NB4 (cell line): ENCODE results near the gene DUOXA2.

Experiments used
- DNase-seq: peaks from one replicate; pipeline ENCODE4 v3.0.0; 2010; ENCODE audit warnings: low read depth
- H3K4me3 ChIP-seq: one replicate; pipeline ENCODE4 v1.5.1; 2011; ENCODE audit warnings: mild to moderate bottlenecking, low read depth, low read length, moderate library complexity
- CTCF ChIP-seq: IDR thresholded peaks from one replicate; pipeline ENCODE4 v1.5.1; 2012; ENCODE audit warnings: low read depth, low read length
- MAX ChIP-seq: IDR thresholded peaks from 2 replicates; pipeline ENCODE4 v1.6.1; 2011; ENCODE audit warnings: low read depth, low read length
- MYC ChIP-seq: IDR thresholded peaks from 2 replicates; pipeline ENCODE4 v1.6.1; 2011; ENCODE audit warnings: low read depth, low read length
- POLR2A ChIP-seq: IDR thresholded peaks from 2 replicates; pipeline ENCODE4 v1.6.1; 2011; ENCODE audit warnings: mild to moderate bottlenecking; ENCODE audit not compliant: insufficient read length; ENCODE audit errors: extremely low read depth

DUOXA2 gene

GRCh38 chr15:45091576-45091975 is 22.6 kb upstream of the DUOXA2 start:
- H3K4me3 ChIP-seq, result no peak overlapping the region
- TF ChIP-seq CTCF, result no peak
- TF ChIP-seq MYC, result no peak
- no peak for TF ChIP-seq MAX
- no peak for DNase-seq

GRCh38 chr15:45093013-45093412 is 21.1 kb upstream of the DUOXA2 start:
- no peak for TF ChIP-seq MYC
- no peak for TF ChIP-seq CTCF
- TF ChIP-seq MAX, result no peak
- no peak for TF ChIP-seq POLR2A
- DNase-seq, result no peak
- H3K4me3 ChIP-seq, result no peak overlapping the region

DNA sequence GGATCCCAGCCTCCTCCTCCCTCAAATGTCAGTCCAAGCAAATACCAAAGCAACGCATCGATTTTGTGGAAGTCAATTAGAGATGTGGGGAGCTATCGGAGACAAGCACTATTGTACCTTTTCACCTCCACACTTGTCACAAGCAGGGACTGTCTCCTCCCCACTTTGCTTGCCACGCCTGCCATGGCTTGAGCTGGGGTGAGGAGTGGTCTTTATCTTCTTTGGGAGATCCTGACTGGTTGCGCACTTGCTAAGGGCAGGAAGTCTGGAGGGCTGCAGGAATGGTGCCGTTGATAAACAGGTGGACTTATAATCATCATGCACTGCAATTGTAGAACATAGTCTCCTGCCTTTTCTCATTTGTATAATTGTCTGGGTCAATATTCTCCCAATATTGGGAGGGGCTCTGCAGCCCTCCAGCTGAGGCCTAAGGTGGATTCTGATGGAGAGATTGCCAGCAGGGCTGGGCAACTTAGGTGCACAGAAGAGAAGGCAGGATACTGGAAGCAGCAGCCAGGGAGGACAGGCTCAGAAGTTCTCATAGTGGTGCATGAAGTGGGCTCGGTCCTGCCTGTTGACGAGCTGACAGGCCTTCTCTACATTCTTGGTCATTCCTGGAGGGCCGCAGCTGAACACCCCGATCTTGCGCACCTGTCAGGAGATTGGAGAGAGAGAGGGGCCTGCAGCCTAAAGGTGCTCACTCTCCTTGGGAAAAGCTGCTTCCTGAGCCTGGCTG is 20.3 kb upstream of the DUOXA2 start:
- TF ChIP-seq CTCF, result no peak
- no peak for TF ChIP-seq POLR2A
- no peak for TF ChIP-seq MYC
- TF ChIP-seq MAX, result no peak
- H3K4me3 ChIP-seq, result no peak overlapping the region
- no peak for DNase-seq

DNA sequence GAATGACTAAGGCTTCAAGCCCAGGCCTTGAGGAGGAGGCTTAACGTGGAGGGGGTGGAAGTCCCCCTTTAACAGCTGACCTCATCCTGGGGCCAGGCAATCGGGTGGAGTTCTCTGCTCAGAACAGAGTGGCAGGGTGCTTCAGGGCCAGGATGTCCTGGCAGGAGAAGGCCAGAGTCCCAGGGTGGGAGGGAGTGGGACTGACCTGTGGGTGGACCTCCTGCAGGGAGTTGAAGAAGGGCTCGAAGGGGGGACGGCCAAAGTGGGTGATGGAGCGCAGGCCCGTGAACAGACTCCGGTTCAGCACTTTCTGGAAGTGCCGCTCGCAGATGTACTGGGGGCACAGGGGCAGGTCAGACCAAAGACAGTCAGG is 19.8 kb upstream of the DUOXA2 start:
- TF ChIP-seq MAX, result no peak
- no peak overlapping the region for H3K4me3 ChIP-seq
- no peak for DNase-seq

DNA sequence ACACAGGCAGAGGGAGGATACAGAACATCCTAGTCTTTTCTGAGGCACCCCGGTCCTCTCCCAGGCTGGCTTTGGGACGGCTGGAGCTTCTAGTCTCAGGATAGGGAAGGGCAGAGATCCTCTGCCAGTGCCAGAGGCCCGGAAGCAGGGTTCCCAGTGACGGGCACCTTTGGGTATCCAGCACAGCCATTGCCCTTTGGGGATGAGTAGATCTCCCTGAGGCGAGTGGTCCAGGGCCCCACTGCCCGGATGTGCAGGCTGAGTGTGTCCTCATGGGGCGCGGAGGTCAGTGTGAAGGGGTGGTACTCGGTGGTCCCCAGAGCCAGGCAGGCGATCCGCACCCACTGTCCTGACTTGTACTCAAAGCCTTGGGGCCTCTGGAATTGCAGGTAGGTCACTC is 18.5 kb upstream of the DUOXA2 start:
- no peak for TF ChIP-seq MAX
- TF ChIP-seq POLR2A, result no peak
- no peak for TF ChIP-seq MYC
- TF ChIP-seq CTCF, result no peak

DNA sequence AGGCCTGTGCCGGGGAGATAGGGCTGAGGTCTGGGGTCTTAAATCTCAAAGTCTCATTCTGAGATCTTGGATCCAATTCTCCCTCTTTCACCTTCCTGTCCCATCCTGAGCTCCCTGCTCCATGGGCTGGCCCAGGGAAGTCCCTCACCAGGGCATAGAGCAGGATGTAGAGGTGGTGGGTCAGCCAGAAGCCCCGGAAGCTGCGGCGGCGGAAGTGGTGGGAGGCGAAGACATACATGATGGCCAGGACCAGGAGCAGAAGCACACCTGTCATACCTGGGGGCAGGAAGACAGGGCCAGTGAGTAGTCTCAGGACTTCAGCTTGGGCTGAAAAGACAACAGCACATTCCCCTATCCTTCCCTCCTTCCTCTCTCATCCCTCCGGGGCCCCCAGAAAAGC is 16.7 kb upstream of the DUOXA2 start:
- H3K4me3 ChIP-seq, result no peak overlapping the region
- TF ChIP-seq CTCF (no peak), POLR2A (no peak), MYC (no peak), MAX (no peak)
- no peak for DNase-seq

More for the DNA sequence above, 18.5 kb upstream of the DUOXA2 start:
- H3K4me3 ChIP-seq, result no peak overlapping the region
- no peak for DNase-seq
